Activated CD8-positive, alpha-beta memory T cell treated with anti-CD3 and anti-CD28 coated beads, Interleukin-2, amount 50 U/mL, for 1 hour (primary cell): Measurements from ENCODE around the gene PPCS.

Experiments
- DNase-seq: peaks from one replicate; pipeline ENCODE4 v3.0.0-alpha.2; 2020; ENCODE audit errors: extremely low read depth

PPCS gene

GRCh38 chr1:42456010-42456753 is at the start of gene PPCS, which contains the start of gene ZMYND12:
TSS of gene PPCS (plus strand) at chr1:42456543. CDS start at chr1:42456566, 23 bp downstream.
TSS of gene ZMYND12 (minus strand) at chr1:42456022. CDS start at chr1:42455997, 25 bp downstream.
- peak; percentile 85 for DNase-seq

- DNase-seq: no peak
Observed at GRCh38 chr1:42414551-42415496, 41.5 kb upstream of the PPCS start.

GRCh38 chr1:42417166-42417565 is 39.2 kb upstream of the PPCS start:
- DNase-seq: no peak

- no peak for DNase-seq
Observed at GRCh38 chr1:42418516-42418915, 37.8 kb upstream of the PPCS start.

GRCh38 chr1:42419126-42419821 is 37.1 kb upstream of the PPCS start:
- DNase-seq: no peak

- DNase-seq: no peak
Observed at GRCh38 chr1:42420121-42420520, 36.2 kb upstream of the PPCS start.

GRCh38 chr1:42420911-42421585 is 35.3 kb upstream of the PPCS start:
- no peak for DNase-seq

- DNase-seq: no peak
Observed at GRCh38 chr1:42422737-42423136, 33.6 kb upstream of the PPCS start.

- no peak for DNase-seq
Observed at GRCh38 chr1:42423681-42424080, 32.7 kb upstream of the PPCS start.

- no peak for DNase-seq
Observed at GRCh38 chr1:42424201-42424600, 32.1 kb upstream of the PPCS start.

GRCh38 chr1:42427240-42427639 is 29.1 kb upstream of the PPCS start:
- DNase-seq: no peak

- no peak for DNase-seq
Observed at GRCh38 chr1:42429603-42430002, 26.7 kb upstream of the PPCS start.

GRCh38 chr1:42430286-42431135 is 25.8 kb upstream of the PPCS start:
- no peak for DNase-seq

- no peak for DNase-seq
Observed at GRCh38 chr1:42431514-42431913, 24.8 kb upstream of the PPCS start.

GRCh38 chr1:42432714-42433113 is 23.6 kb upstream of the PPCS start:
- no peak for DNase-seq

- DNase-seq: no peak
Observed at GRCh38 chr1:42433369-42433768, 23.0 kb upstream of the PPCS start.

GRCh38 chr1:42434340-42434739 is 22.0 kb upstream of the PPCS start:
- DNase-seq: no peak

- DNase-seq: no peak
Observed at GRCh38 chr1:42439940-42440339, 16.4 kb upstream of the PPCS start.

- no peak for DNase-seq
Observed at GRCh38 chr1:42442662-42443061, 13.7 kb upstream of the PPCS start.

GRCh38 chr1:42449256-42449655 is 7.1 kb upstream of the PPCS start:
- DNase-seq: no peak

GRCh38 chr1:42450061-42450460 is 6.3 kb upstream of the PPCS start:
- DNase-seq: no peak
